Left ventricle myocardium inferior (tissue), 1 donor: ENCODE measurements around the gene HCN3. TPM values are rescaled to one million over a fixed set of nuclear protein-coding genes. Genes with fewer than 3 reads are reported as not detected.

Experiments
- DNase-seq: peaks from one replicate; pipeline ENCODE4 v3.0.0-alpha.2; 2020
- H3K27ac ChIP-seq: fragments of 200-600 bp; replicated peaks from 2 replicates; pipeline ENCODE4 v1.8.0; 2021
- H3K27me3 ChIP-seq: fragments of 200-600 bp; 2 replicates; pipeline ENCODE4 v1.8.0; 2021; ENCODE audit warnings: low read depth
- H3K36me3 ChIP-seq: fragments of 200-600 bp; 2 replicates; pipeline ENCODE4 v1.8.0; 2021
- H3K4me1 ChIP-seq: fragments of 200-600 bp; 2 replicates; pipeline ENCODE4 v1.8.0; 2021
- H3K4me3 ChIP-seq: fragments of 200-600 bp; 2 replicates; pipeline ENCODE4 v1.8.0; 2021; ENCODE audit warnings: mild to moderate bottlenecking, moderate library complexity
- H3K9me3 ChIP-seq: fragments of 200-600 bp; replicated peaks from 2 replicates; pipeline ENCODE4 v1.8.0; 2021
- intact Hi-C: fragments of 100-400 bp; cut with micrococcal nuclease; formaldehyde crosslinking; loops from one replicate; pipeline ENCODE4 v1.11.0; 2022
- total RNA-seq: library from RNA; stranded (reverse); fragmentation: NEBNext Ultra II Directional; extraction: Animal tissue kit (Norgen Biotek cat#: 25700); gene quantifications from one replicate; pipeline ENCODE4 v1.2.1, GENCODE V29; 2021
- TF ChIP-seq, protein P1 (sequence below): fragments of 200-600 bp; IDR thresholded peaks from 2 replicates; pipeline ENCODE4 v1.8.0; 2021; ENCODE audit warnings: antibody characterized with exemption, mild to moderate bottlenecking, borderline replicate concordance
- donor health status: DM: no; HTN: yes; CAD: no; lungs with severe emphysema.

HCN3 gene
- total RNA-seq, 1 donor from 2014 or later: 1.2 TPM

DNA sequence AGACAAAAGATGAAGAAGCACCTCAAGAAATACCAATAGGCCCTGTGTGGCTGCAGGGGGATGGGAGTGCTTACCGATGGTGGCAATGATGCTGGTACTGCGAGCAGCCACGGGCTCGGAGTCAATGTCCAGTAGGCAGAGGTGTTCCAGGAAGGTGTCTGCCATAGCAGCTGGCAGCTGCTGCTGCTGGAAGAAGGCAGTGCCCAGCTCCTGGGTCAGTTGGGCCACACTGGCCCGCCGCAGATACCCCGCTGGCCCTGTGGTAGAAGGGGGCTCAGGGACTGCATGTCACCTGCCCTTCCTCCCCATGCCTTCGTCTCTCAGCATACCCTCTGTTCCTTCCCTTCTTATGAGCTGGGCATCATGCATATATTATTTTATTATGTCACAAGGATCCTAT lies 22.8 kb downstream of the HCN3 start:
- intact Hi-C loops: no loop called here
- no peak for DNase-seq

DNA sequence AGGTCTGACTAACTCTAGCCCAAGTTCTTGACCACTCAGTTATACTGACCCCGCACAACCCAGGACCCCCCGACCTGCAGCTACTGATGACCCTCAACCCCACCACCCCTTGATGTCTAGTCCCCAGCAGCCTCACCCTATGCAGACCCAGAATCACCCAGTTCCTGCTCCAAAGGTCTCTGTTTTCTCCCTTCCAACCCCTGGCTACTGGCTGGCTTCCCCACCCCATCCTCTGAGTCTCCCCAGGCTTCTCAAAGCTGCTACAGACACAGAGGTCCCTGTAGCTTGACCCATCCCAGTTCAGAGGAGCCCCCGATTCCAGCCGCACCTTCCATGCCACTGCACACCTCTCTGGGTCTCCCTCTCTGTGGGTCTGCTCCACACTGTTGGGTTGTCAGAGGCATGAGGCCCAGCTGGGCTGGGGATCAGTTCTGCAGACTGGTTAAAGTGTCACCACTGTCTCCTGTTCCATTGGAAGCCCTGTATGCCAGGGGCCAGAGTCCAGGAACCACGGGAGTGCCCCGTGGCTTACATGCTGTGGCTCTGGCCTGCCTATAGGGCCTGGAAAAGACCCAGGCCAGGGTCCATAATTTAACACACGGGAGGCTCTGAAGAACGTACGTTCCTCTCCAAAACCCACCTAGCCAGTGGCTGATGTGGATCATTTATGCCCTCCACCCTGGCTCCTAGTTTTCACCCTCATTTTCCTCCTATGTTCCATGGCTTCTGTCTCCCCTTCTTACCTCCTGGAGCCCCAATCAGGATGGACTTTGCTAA lies 23.5 kb downstream of the HCN3 start:
- Histone ChIP-seq H3K27ac (no peak overlapping the region), H3K27me3 (peaks cover 23% of the 10 kb centered on the region), H3K4me1 (peaks cover 2% of the 10 kb centered on the region), H3K4me3 (no peak overlapping the region), H3K9me3 (no peaks in the 10 kb centered on the region), H3K36me3 (no peaks in the 10 kb centered on the region)
- intact Hi-C loops: no loop called here
- TF ChIP-seq, protein P1, sequence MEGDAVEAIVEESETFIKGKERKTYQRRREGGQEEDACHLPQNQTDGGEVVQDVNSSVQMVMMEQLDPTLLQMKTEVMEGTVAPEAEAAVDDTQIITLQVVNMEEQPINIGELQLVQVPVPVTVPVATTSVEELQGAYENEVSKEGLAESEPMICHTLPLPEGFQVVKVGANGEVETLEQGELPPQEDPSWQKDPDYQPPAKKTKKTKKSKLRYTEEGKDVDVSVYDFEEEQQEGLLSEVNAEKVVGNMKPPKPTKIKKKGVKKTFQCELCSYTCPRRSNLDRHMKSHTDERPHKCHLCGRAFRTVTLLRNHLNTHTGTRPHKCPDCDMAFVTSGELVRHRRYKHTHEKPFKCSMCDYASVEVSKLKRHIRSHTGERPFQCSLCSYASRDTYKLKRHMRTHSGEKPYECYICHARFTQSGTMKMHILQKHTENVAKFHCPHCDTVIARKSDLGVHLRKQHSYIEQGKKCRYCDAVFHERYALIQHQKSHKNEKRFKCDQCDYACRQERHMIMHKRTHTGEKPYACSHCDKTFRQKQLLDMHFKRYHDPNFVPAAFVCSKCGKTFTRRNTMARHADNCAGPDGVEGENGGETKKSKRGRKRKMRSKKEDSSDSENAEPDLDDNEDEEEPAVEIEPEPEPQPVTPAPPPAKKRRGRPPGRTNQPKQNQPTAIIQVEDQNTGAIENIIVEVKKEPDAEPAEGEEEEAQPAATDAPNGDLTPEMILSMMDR: no peak
- DNase-seq: no peak

More for the DNA sequence above, 22.8 kb downstream of the HCN3 start:
- TF ChIP-seq, protein P1: no peak
- H3K4me3 ChIP-seq: no peak overlapping the region
- H3K9me3 ChIP-seq: no peaks in the 10 kb centered on the region
- peaks cover 31% of the 10 kb centered on the region for H3K27me3 ChIP-seq
- H3K36me3 ChIP-seq: no peaks in the 10 kb centered on the region
- H3K4me1 ChIP-seq: peaks cover 9% of the 10 kb centered on the region
- no peak overlapping the region for H3K27ac ChIP-seq

DNA sequence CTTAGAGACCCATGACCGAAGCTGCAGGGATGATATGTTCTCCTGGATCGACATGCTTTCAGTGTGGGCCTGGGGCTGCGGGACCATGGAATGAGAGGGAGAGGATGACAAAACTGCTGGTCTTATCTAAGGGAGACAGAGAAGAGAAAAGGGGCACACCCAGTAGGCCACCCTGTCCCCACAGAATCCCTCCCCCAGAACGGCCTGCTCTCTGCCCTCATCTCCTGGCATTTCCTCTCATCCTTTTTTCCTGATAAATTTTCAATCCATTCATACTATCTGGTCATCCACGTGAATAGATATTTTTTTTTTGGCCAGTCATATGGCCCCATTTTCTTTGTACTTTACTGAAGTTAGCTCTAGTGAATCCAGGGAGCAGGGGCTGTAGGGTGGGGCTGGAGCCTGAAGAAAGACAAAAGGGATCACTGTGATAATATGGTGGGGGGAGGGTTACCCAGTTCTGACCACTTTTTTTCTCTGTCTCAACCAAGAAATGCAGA lies 24.1 kb downstream of the HCN3 start, which contains the start of gene PKLR:
Gene PKLR (minus strand): TSS at position 97 of the 500 bp plus-strand sequence. CDS start 43 bp downstream, at position 54.
- Histone ChIP-seq H3K27me3 (peaks cover 17% of the 10 kb centered on the region), H3K9me3 (no peaks in the 10 kb centered on the region), H3K4me1 (no peaks in the 10 kb centered on the region), H3K36me3 (no peaks in the 10 kb centered on the region), H3K4me3 (no peak within 1 kb of the TSS), H3K27ac (no peak within 1 kb of the TSS)
- intact Hi-C loops: no loop called here
- TF ChIP-seq, protein P1: no peak
- no peak for DNase-seq

DNA sequence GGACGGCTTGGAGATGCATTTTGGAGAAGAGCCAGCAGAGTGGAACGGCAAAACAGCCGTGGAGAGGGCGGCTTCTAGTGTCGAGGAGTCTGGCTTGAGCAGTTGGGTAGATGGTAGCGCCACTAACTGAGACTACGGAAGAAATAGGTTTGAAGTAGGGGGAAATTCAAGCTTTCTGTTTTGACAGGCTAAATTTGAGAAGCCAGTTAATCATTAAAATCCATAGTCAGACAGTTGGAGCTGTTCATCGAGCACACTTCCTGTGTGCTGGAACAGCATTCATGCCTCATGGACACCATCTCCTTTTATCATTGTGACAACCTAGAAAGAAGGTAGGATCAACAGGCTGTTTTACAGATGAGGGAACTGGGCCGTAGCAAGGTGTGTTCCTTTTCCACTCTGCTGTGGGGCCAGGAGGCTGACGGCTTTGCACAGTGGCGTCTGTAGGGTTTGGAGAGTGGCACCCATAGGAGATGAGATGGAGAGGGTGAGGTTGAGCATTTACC lies 27.3 kb downstream of the HCN3 start:
- Histone ChIP-seq H3K27ac (no peak overlapping the region), H3K4me1 (peaks cover 18% of the 10 kb centered on the region), H3K27me3 (no peaks in the 10 kb centered on the region), H3K4me3 (no peak overlapping the region), H3K9me3 (no peaks in the 10 kb centered on the region), H3K36me3 (no peaks in the 10 kb centered on the region)
- DNase-seq: no peak
- intact Hi-C loops: no loop called here
- TF ChIP-seq, protein P1: no peak

DNA sequence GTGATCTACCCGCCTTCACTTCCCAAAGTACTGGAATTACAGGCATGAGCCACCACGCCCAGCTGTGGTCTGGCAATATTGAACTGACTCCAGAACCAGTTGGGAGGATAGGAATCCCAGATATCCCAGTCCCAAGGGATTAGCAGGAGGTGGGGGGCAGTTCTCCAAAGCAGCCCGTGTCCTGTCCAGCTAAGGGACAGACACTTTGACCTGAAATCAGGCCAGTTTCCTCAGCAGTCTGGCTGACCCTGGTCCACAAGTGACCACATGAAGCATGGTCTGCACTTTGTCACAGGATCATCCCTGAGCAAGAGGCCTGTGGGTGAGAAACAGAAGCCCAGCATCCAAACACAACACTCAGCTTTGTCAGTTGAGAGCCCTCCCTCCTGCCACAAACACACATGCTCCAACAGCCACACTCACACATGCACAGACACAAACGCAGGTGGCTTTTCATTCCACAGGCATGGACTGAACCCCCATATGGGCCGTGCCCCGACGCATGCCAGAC lies 28.7 kb downstream of the HCN3 start:
- TF ChIP-seq, protein P1: no peak
- no peaks in the 10 kb centered on the region for H3K27me3 ChIP-seq
- H3K9me3 ChIP-seq: no peaks in the 10 kb centered on the region
- H3K4me3 ChIP-seq: no peak overlapping the region
- intact Hi-C loops: no loop called here
- peaks cover 32% of the 10 kb centered on the region for H3K4me1 ChIP-seq
- H3K27ac ChIP-seq: no peak overlapping the region
- peaks cover 7% of the 10 kb centered on the region for H3K36me3 ChIP-seq
- DNase-seq: no peak
